ENCODE measurements around the gene SCARB1. TPM values are rescaled to one million over a fixed set of nuclear protein-coding genes. Genes with fewer than 3 reads are reported as not detected.

Gene SCARB1
- total and polyA plus RNA-seq, 9 donors: 7.3 to 35.5 (median 25.7) TPM

DNA sequence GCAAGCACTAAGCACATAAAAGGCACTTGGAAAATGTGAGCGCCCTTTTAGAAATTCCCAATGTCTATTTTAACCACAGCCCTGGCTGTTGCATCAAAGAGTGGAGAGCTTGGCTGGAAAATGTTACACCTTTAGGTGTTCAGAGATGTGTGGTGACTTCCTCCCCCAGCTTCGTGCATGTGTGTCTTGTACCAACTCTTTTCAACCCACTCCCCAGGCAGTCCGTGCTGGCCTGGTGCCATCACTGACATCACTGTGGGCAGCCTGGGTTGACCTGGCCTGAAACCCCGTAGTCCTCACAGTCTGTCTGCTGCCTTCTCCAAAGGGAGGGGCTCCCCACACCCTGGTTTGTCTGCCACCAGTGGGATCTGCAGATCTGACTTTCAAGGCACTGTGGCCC is 101.8 kb downstream of the SCARB1 start:
- Histone ChIP-seq H3K4me1 (ENCODE audit: control insufficient read depth, insufficient read depth, low read length) (peaks cover 67% of the 10 kb centered on the region), H3K27me3 (ENCODE audit: control insufficient read depth, insufficient read depth, low read length) (no peaks in the 10 kb centered on the region), H3K27ac (ENCODE audit: low read length) (no peak overlapping the region), H3K36me3 (ENCODE audit: control insufficient read depth, insufficient read depth, low read length) (no peaks in the 10 kb centered on the region), H3K4me3 (ENCODE audit: low read length) (no peak overlapping the region), H3K9me3 (replicated peaks; ENCODE audit: control insufficient read depth, low read depth, low read length) (peaks cover 8% of the 10 kb centered on the region)
- WGBS (ENCODE audit: insufficient coverage): 53% methylated on average over 2 of the region's 4 CpGs
- no peak for DNase-seq

GRCh38 chr12:124761056-124761455 is 102.6 kb downstream of the SCARB1 start:
- Histone ChIP-seq H3K27ac (ENCODE audit: low read length) (no peak overlapping the region), H3K36me3 (ENCODE audit: control insufficient read depth, insufficient read depth, low read length) (no peaks in the 10 kb centered on the region), H3K4me3 (ENCODE audit: low read length) (no peak overlapping the region), H3K9me3 (replicated peaks; ENCODE audit: control insufficient read depth, low read depth, low read length) (peaks cover 8% of the 10 kb centered on the region), H3K27me3 (ENCODE audit: control insufficient read depth, insufficient read depth, low read length) (no peaks in the 10 kb centered on the region), H3K4me1 (ENCODE audit: control insufficient read depth, insufficient read depth, low read length) (peaks cover 59% of the 10 kb centered on the region)
- 91% methylated on average over 7 of the region's 7 CpGs for WGBS (ENCODE audit: insufficient coverage)
- no peak for DNase-seq

DNA sequence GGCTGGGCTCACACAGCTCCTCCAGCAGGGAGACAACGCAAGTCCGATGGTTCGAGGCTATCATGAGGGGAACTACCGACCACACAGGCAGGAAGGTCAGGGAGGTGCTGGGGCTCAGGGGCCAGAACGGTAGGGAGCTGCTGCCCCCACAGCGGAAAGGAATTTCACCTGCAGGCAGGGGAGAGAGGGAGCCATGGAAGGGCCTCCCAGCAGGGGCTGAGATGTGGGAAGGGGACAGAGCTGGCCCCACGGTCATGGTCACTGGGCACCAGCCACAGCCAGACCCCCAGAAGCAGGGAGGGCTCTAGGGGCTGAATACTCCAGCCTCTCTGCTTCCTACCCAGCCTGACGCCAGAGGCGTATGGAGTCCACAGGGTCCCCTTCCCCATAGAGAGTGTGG is 103.1 kb downstream of the SCARB1 start:
- H3K4me3 ChIP-seq (ENCODE audit: low read length): no peak overlapping the region
- no peak for DNase-seq
- H3K36me3 ChIP-seq (ENCODE audit: control insufficient read depth, insufficient read depth, low read length): no peaks in the 10 kb centered on the region
- no peak overlapping the region for H3K27ac ChIP-seq (ENCODE audit: low read length)
- H3K27me3 ChIP-seq (ENCODE audit: control insufficient read depth, insufficient read depth, low read length): no peaks in the 10 kb centered on the region
- 75% methylated on average over 6 of the region's 9 CpGs for WGBS (ENCODE audit: insufficient coverage)
- peaks cover 55% of the 10 kb centered on the region for H3K4me1 ChIP-seq (ENCODE audit: control insufficient read depth, insufficient read depth, low read length)
- peaks cover 8% of the 10 kb centered on the region for H3K9me3 ChIP-seq (replicated peaks; ENCODE audit: control insufficient read depth, low read depth, low read length)

GRCh38 chr12:124759841-124760503 is 103.7 kb downstream of the SCARB1 start:
- no peak for DNase-seq
- no peak overlapping the region for H3K4me3 ChIP-seq (ENCODE audit: low read length)
- peaks cover 55% of the 10 kb centered on the region for H3K4me1 ChIP-seq (ENCODE audit: control insufficient read depth, insufficient read depth, low read length)
- WGBS (ENCODE audit: insufficient coverage): 64% methylated on average over 14 of the region's 15 CpGs
- no peak overlapping the region for H3K27ac ChIP-seq (ENCODE audit: low read length)
- no peaks in the 10 kb centered on the region for H3K27me3 ChIP-seq (ENCODE audit: control insufficient read depth, insufficient read depth, low read length)
- peaks cover 8% of the 10 kb centered on the region for H3K9me3 ChIP-seq (replicated peaks; ENCODE audit: control insufficient read depth, low read depth, low read length)
- no peaks in the 10 kb centered on the region for H3K36me3 ChIP-seq (ENCODE audit: control insufficient read depth, insufficient read depth, low read length)

DNA sequence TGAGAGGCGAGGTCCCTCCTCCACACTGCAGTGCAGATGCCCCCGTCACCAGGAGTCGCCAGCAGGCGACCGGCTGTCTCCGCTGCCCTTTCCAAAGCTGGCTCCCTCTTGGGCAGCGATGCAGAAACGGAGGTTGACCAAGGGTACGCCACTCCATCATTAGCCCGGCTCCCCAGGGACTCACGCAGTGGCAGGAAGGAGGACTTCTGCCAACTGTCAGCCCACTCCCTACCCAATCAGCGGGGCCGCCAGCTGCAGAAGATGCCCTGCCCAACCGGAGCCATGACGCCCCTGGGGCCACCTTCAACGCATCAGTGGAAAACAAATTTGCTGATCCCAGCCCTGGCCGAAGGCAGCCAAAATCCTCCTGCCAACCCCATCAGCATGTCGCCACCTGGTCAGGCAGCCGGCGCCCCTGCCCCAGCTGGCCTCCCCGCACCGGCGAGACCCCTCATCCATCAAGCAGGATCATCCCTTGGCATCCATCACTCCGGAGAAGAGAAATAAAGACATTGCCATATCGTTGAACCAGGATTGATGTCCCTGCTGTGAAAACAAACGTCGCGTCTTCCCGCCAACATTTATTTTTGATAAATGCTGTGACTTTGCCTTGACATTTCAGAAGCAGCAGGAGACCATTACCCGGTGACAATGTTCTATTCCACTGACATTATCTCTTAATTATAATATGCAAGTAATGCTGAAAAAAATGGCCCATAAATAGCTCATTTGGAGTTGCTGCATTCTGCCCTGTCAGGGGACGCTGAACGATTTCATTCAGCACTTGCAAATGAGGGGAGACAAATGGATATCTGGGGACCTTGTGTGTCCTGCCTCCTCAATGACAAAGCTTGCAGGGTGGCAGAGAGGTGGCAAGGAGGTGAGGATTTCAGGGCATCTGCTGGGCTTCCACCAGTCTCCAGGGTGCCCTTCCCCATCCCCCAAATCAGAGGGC is 105.1 kb downstream of the SCARB1 start:
- peaks cover 3% of the 10 kb centered on the region for H3K9me3 ChIP-seq (replicated peaks; ENCODE audit: control insufficient read depth, low read depth, low read length)
- H3K4me1 ChIP-seq (ENCODE audit: control insufficient read depth, insufficient read depth, low read length): peaks cover 56% of the 10 kb centered on the region
- H3K27ac ChIP-seq (ENCODE audit: low read length): no peak overlapping the region
- DNase-seq: no peak
- H3K4me3 ChIP-seq (ENCODE audit: low read length): no peak overlapping the region
- H3K36me3 ChIP-seq (ENCODE audit: control insufficient read depth, insufficient read depth, low read length): no peaks in the 10 kb centered on the region
- 49% methylated on average over 29 of the region's 32 CpGs for WGBS (ENCODE audit: insufficient coverage)
- no peaks in the 10 kb centered on the region for H3K27me3 ChIP-seq (ENCODE audit: control insufficient read depth, insufficient read depth, low read length)

GRCh38 chr12:124757329-124757728 is 106.3 kb downstream of the SCARB1 start:
- Histone ChIP-seq H3K27me3 (ENCODE audit: control insufficient read depth, insufficient read depth, low read length) (no peaks in the 10 kb centered on the region), H3K36me3 (ENCODE audit: control insufficient read depth, insufficient read depth, low read length) (no peaks in the 10 kb centered on the region), H3K4me3 (ENCODE audit: low read length) (no peak overlapping the region), H3K4me1 (ENCODE audit: control insufficient read depth, insufficient read depth, low read length) (peaks cover 59% of the 10 kb centered on the region), H3K9me3 (replicated peaks; ENCODE audit: control insufficient read depth, low read depth, low read length) (peaks cover 8% of the 10 kb centered on the region), H3K27ac (ENCODE audit: low read length) (no peak overlapping the region)
- DNase-seq: no peak
- 100% methylated on average over 1 of the region's 4 CpGs for WGBS (ENCODE audit: insufficient coverage)

- H3K27ac ChIP-seq (ENCODE audit: low read length): no peak overlapping the region
- WGBS (ENCODE audit: insufficient coverage): 92% methylated on average over 2 of the region's 3 CpGs
Measured at GRCh38 chr12:124756760-124757159, 106.9 kb downstream of the SCARB1 start.

GRCh38 chr12:124756166-124756565 is 107.5 kb downstream of the SCARB1 start:
- peaks cover 8% of the 10 kb centered on the region for H3K9me3 ChIP-seq (replicated peaks; ENCODE audit: control insufficient read depth, low read depth, low read length)
- no peak for DNase-seq
- 100% methylated on average over 1 of the region's 6 CpGs for WGBS (ENCODE audit: insufficient coverage)
- no peak overlapping the region for H3K4me3 ChIP-seq (ENCODE audit: low read length)
- H3K36me3 ChIP-seq (ENCODE audit: control insufficient read depth, insufficient read depth, low read length): no peaks in the 10 kb centered on the region
- peaks cover 57% of the 10 kb centered on the region for H3K4me1 ChIP-seq (ENCODE audit: control insufficient read depth, insufficient read depth, low read length)
- H3K27me3 ChIP-seq (ENCODE audit: control insufficient read depth, insufficient read depth, low read length): no peaks in the 10 kb centered on the region
- H3K27ac ChIP-seq (ENCODE audit: low read length): no peak overlapping the region

More at GRCh38 chr12:124756760-124757159, 106.9 kb downstream of the SCARB1 start:
- no peaks in the 10 kb centered on the region for H3K36me3 ChIP-seq (ENCODE audit: control insufficient read depth, insufficient read depth, low read length)
- H3K4me3 ChIP-seq (ENCODE audit: low read length): no peak overlapping the region
- DNase-seq: no peak
- H3K9me3 ChIP-seq (replicated peaks; ENCODE audit: control insufficient read depth, low read depth, low read length): peaks cover 8% of the 10 kb centered on the region
- H3K27me3 ChIP-seq (ENCODE audit: control insufficient read depth, insufficient read depth, low read length): no peaks in the 10 kb centered on the region
- peaks cover 55% of the 10 kb centered on the region for H3K4me1 ChIP-seq (ENCODE audit: control insufficient read depth, insufficient read depth, low read length)

DNA sequence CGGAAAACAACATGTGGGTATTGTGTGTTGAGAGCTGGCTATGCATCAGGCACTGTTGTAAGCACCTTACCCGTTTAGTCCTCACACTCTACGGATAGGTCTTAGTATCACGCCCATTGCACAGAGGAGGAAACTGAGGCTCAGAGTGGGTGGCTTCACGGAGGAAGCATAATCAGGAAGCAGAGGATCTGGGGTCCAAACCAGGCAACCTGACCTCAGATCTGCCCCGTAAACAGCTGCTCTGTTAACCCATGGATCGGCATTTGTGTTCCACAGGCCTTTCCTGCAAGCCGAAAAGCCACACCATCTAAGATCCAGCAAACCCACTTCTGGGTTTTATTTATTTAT is 107.9 kb downstream of the SCARB1 start:
- H3K4me1 ChIP-seq (ENCODE audit: control insufficient read depth, insufficient read depth, low read length): peaks cover 61% of the 10 kb centered on the region
- peak overlapping the region; percentile 54 for H3K27ac ChIP-seq (ENCODE audit: low read length)
- 74% methylated on average over 6 of the region's 8 CpGs for WGBS (ENCODE audit: insufficient coverage)

More for the DNA sequence above, 107.9 kb downstream of the SCARB1 start:
- no peaks in the 10 kb centered on the region for H3K27me3 ChIP-seq (ENCODE audit: control insufficient read depth, insufficient read depth, low read length)
- H3K36me3 ChIP-seq (ENCODE audit: control insufficient read depth, insufficient read depth, low read length): no peaks in the 10 kb centered on the region
- H3K9me3 ChIP-seq (replicated peaks; ENCODE audit: control insufficient read depth, low read depth, low read length): peaks cover 8% of the 10 kb centered on the region
- no peak for DNase-seq
- H3K4me3 ChIP-seq (ENCODE audit: low read length): no peak overlapping the region

Data from muscle of leg (tissue), 11 donors.